ENCODE results near the gene ARRDC2. TPM values are rescaled to one million over a fixed set of nuclear protein-coding genes. Genes with fewer than 3 reads are reported as not detected.
A peak's percentile ranks its signal among the peaks of the same experiment; 100 is the strongest.
"Not testable (repeated sequence)": the region's sequence is repeated elsewhere in the genome, so short reads cannot be mapped to it uniquely, and the experiment has no call there.

ARRDC2 gene
- total RNA-seq, 1 donor from 2014 or later: 89.4 TPM

DNA sequence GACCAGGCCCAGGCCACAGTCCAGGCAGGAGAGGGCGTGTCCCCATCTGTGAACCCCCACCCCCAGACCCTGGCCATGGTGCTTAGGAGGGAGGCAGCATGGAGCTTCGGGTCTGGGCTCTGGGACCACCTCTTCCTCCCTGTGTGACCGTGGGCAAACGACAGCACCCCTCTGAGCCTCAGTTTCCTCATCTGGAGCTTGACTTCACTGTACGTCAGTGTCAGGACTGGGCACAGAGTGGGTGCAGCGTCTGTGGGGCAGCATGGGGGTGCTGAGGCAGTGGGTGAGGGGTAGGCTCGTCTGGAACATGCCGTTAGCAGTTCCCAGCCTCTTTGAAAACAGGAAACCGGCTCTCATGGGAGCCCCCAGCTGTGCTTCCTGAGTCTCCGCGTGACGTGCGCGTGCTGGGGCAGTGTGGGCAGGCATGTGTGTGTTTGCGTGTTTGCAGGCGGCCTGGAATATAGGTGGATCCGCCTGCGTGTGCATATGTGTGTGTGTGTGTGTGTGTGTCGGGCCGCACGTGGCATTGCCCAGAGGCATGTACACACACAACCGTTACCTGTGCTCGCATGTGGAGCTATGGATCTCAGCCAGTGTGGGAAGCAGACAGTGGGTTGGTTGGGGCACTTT lies 15.8 kb downstream of the ARRDC2 start:
- DNase-seq (peak; percentile 90), ATAC-seq (peak; percentile 38 to 67)
- TF ChIP-seq, protein P1, sequence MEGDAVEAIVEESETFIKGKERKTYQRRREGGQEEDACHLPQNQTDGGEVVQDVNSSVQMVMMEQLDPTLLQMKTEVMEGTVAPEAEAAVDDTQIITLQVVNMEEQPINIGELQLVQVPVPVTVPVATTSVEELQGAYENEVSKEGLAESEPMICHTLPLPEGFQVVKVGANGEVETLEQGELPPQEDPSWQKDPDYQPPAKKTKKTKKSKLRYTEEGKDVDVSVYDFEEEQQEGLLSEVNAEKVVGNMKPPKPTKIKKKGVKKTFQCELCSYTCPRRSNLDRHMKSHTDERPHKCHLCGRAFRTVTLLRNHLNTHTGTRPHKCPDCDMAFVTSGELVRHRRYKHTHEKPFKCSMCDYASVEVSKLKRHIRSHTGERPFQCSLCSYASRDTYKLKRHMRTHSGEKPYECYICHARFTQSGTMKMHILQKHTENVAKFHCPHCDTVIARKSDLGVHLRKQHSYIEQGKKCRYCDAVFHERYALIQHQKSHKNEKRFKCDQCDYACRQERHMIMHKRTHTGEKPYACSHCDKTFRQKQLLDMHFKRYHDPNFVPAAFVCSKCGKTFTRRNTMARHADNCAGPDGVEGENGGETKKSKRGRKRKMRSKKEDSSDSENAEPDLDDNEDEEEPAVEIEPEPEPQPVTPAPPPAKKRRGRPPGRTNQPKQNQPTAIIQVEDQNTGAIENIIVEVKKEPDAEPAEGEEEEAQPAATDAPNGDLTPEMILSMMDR (IDR thresholded peaks at IDR 0.05): no peak
- H3K27me3 ChIP-seq (ENCODE audit: low read depth): no peaks in the 10 kb centered on the region
- intact Hi-C loops (cut with DNase I): no loop called here
- H3K36me3 ChIP-seq: no peaks in the 10 kb centered on the region
- no peaks in the 10 kb centered on the region for H3K9me3 ChIP-seq
- H3K4me3 ChIP-seq: peak overlapping the region; percentile 11
- H3K4me1 ChIP-seq: peaks cover 57% of the 10 kb centered on the region
- H3K27ac ChIP-seq: peak overlapping the region; percentile 90

GRCh38 chr19:18027151-18027550 lies 19.2 kb downstream of the ARRDC2 start:
- Histone ChIP-seq H3K36me3 (no peaks in the 10 kb centered on the region), H3K4me3 (no peak overlapping the region), H3K9me3 (no peaks in the 10 kb centered on the region), H3K27me3 (ENCODE audit: low read depth) (no peaks in the 10 kb centered on the region), H3K27ac (no peak overlapping the region), H3K4me1 (peaks cover 45% of the 10 kb centered on the region)
- TF ChIP-seq, protein P1 (IDR thresholded peaks at IDR 0.05): no peak
- ATAC-seq (no peak), DNase-seq (no peak)
- intact Hi-C loops (cut with DNase I): no loop called here

- intact Hi-C loops (cut with DNase I): no loop called here
- peak overlapping the region; percentile 19 for H3K27ac ChIP-seq
Measured at GRCh38 chr19:18029617-18030338, 21.8 kb downstream of the ARRDC2 start.

GRCh38 chr19:18031401-18031800 lies 23.4 kb downstream of the ARRDC2 start:
- H3K4me3 ChIP-seq; H3K36me3 ChIP-seq; DNase-seq; H3K27me3 ChIP-seq (ENCODE audit: low read depth); H3K27ac ChIP-seq; intact Hi-C loops (cut with DNase I); H3K9me3 ChIP-seq: not testable (repeated sequence)
- ATAC-seq: peak; percentile 62 to 64
- H3K4me1 ChIP-seq: peaks cover 31% of the 10 kb centered on the region

More at GRCh38 chr19:18029617-18030338, 21.8 kb downstream of the ARRDC2 start:
- Histone ChIP-seq H3K36me3 (no peaks in the 10 kb centered on the region), H3K27me3 (ENCODE audit: low read depth) (no peaks in the 10 kb centered on the region), H3K4me1 (peaks cover 31% of the 10 kb centered on the region), H3K4me3 (no peak overlapping the region), H3K9me3 (no peaks in the 10 kb centered on the region)
- TF ChIP-seq, protein P1 (IDR thresholded peaks at IDR 0.05): no peak
- peak; percentile 43 to 52 for ATAC-seq
- no peak for DNase-seq

GRCh38 chr19:18032102-18032501 lies 24.1 kb downstream of the ARRDC2 start:
- peaks cover 31% of the 10 kb centered on the region for H3K4me1 ChIP-seq
- H3K27me3 ChIP-seq (ENCODE audit: low read depth); DNase-seq; H3K27ac ChIP-seq; intact Hi-C loops (cut with DNase I); H3K9me3 ChIP-seq; H3K36me3 ChIP-seq; ATAC-seq; H3K4me3 ChIP-seq: not testable (repeated sequence)

GRCh38 chr19:18041054-18041453 lies 33.1 kb downstream of the ARRDC2 start:
- H3K36me3 ChIP-seq: no peaks in the 10 kb centered on the region
- DNase-seq (no peak), ATAC-seq (no peak)
- TF ChIP-seq, protein P1 (IDR thresholded peaks at IDR 0.05): no peak
- intact Hi-C loops (cut with DNase I): no loop called here
- peaks cover 23% of the 10 kb centered on the region for H3K4me1 ChIP-seq
- no peaks in the 10 kb centered on the region for H3K9me3 ChIP-seq
- H3K27ac ChIP-seq: no peak overlapping the region
- H3K4me3 ChIP-seq: no peak overlapping the region
- H3K27me3 ChIP-seq (ENCODE audit: low read depth): no peaks in the 10 kb centered on the region
